ENCODE results near the gene HSPB8. TPM values are rescaled to one million over a fixed set of nuclear protein-coding genes. Genes with fewer than 3 reads are reported as not detected.

HSPB8 gene
- polyA plus RNA-seq, 1 donor (not counting 4 experiments of a cell fraction or from before 2014, with no cell fraction given), result 3.0 TPM

GRCh38 chr12:119207063-119207560 lies 28.4 kb downstream of the HSPB8 start:
- Histone ChIP-seq H3K27ac (ENCODE audit: control insufficient read depth, insufficient read depth, low read length) (no peak overlapping the region), H3K4me2 (ENCODE audit: control insufficient read depth, extremely low read depth, insufficient read depth, low read depth, low read length) (no peak overlapping the region), H3K27me3 (ENCODE audit: control insufficient read depth, extremely low read depth, insufficient read depth, low read length) (no peaks in the 10 kb centered on the region), H3K36me3 (ENCODE audit: control insufficient read depth in 2 of 2, extremely low read depth in 1 of 2, insufficient read depth in 2 of 2, low read length in 2 of 2) (no peaks in the 10 kb centered on the region), H3K4me3 (ENCODE audit: control insufficient read depth in 2 of 3, extremely low read depth in 1 of 3, insufficient read depth in 2 of 3, low read depth in 1 of 3, low read length in 3 of 3) (no peak overlapping the region), H3K9me3 (ENCODE audit: control insufficient read depth, low read depth, low read length) (no peaks in the 10 kb centered on the region), H2AFZ (ENCODE audit: control insufficient read depth, low read length) (no peak overlapping the region), H3K4me1 (ENCODE audit: control insufficient read depth, extremely low read depth, insufficient read depth, low read length) (no peaks in the 10 kb centered on the region), H3K79me2 (ENCODE audit: control insufficient read depth, insufficient read depth, low read length) (no peaks in the 10 kb centered on the region), H3K9me1 (ENCODE audit: control insufficient read depth, extremely low read depth, insufficient read depth, low read length) (no peaks in the 10 kb centered on the region), H3K9ac (ENCODE audit: control insufficient read depth, extremely low read depth, insufficient read depth, low read length) (no peak overlapping the region), H4K20me1 (ENCODE audit: control insufficient read depth, extremely low read depth, insufficient read depth, low read length) (no peaks in the 10 kb centered on the region)
- dilution Hi-C loops (cut with MboI; ENCODE audit: extremely low pct_ligation_motif_present, low sequenced_read_pairs), result no loop called here
- TF ChIP-seq EZH2 (IDR thresholded peaks at IDR 0.05; ENCODE audit: low read length) (no peak), CTCF (optimal IDR thresholded peaks at IDR 0.05 in 1 of 3, IDR thresholded peaks at IDR 0.05 in 1 of 3, conservative IDR thresholded peaks at IDR 0.05 in 1 of 3; ENCODE audit: extremely low read depth in 1 of 3, insufficient read depth in 2 of 3, low read length in 3 of 3) (no peak)
- FAIRE-seq (no peak), DNase-seq (ENCODE audit: low read depth, low spot score) (no peak)

- no peak for FAIRE-seq
- TF ChIP-seq EZH2 (IDR thresholded peaks at IDR 0.05; ENCODE audit: low read length), result no peak
- TF ChIP-seq CTCF (optimal IDR thresholded peaks at IDR 0.05 in 1 of 3, IDR thresholded peaks at IDR 0.05 in 1 of 3, conservative IDR thresholded peaks at IDR 0.05 in 1 of 3; ENCODE audit: extremely low read depth in 1 of 3, insufficient read depth in 2 of 3, low read length in 3 of 3), result no peak
- no peak overlapping the region for H3K4me2 ChIP-seq (ENCODE audit: control insufficient read depth, extremely low read depth, insufficient read depth, low read depth, low read length)
These were observed 29.9 kb downstream of the HSPB8 start for GRCh38 chr12:119208626-119209061.

More at GRCh38 chr12:119208626-119209061, 29.9 kb downstream of the HSPB8 start:
- no peaks in the 10 kb centered on the region for H4K20me1 ChIP-seq (ENCODE audit: control insufficient read depth, extremely low read depth, insufficient read depth, low read length)
- DNase-seq (ENCODE audit: low read depth, low spot score), result no peak
- H3K36me3 ChIP-seq (ENCODE audit: control insufficient read depth in 2 of 2, extremely low read depth in 1 of 2, insufficient read depth in 2 of 2, low read length in 2 of 2), result no peaks in the 10 kb centered on the region
- no peaks in the 10 kb centered on the region for H3K4me1 ChIP-seq (ENCODE audit: control insufficient read depth, extremely low read depth, insufficient read depth, low read length)
- H2AFZ ChIP-seq (ENCODE audit: control insufficient read depth, low read length), result no peak overlapping the region
- no peaks in the 10 kb centered on the region for H3K9me1 ChIP-seq (ENCODE audit: control insufficient read depth, extremely low read depth, insufficient read depth, low read length)
- H3K79me2 ChIP-seq (ENCODE audit: control insufficient read depth, insufficient read depth, low read length), result no peaks in the 10 kb centered on the region
- H3K9ac ChIP-seq (ENCODE audit: control insufficient read depth, extremely low read depth, insufficient read depth, low read length), result no peak overlapping the region
- dilution Hi-C loops (cut with MboI; ENCODE audit: extremely low pct_ligation_motif_present, low sequenced_read_pairs), result no loop called here
- H3K4me3 ChIP-seq (ENCODE audit: control insufficient read depth in 2 of 3, extremely low read depth in 1 of 3, insufficient read depth in 2 of 3, low read depth in 1 of 3, low read length in 3 of 3), result no peak overlapping the region
- H3K27me3 ChIP-seq (ENCODE audit: control insufficient read depth, extremely low read depth, insufficient read depth, low read length), result no peaks in the 10 kb centered on the region
- no peak overlapping the region for H3K27ac ChIP-seq (ENCODE audit: control insufficient read depth, insufficient read depth, low read length)
- no peaks in the 10 kb centered on the region for H3K9me3 ChIP-seq (ENCODE audit: control insufficient read depth, low read depth, low read length)

Data from keratinocyte (primary cell).